Stomach (tissue), 9 donors: ENCODE measurements around the gene ACP2. TPM values are rescaled to one million over a fixed set of nuclear protein-coding genes. Genes with fewer than 3 reads are reported as not detected.
A peak's percentile ranks its signal among the peaks of the same experiment; 100 is the strongest.

Experiments
- DNase-seq, 2 donors: peaks; one replicate each; pipeline versions ENCODE4 v3.0.0 to v3.0.0-alpha.2; 2013 to 2019
- H3K27ac ChIP-seq, 5 donors: fragments of 200-600 bp in 4 of 5; sonication (generic) in 4 of 5; one replicate each; pipeline ENCODE4 v1.5.1; 2013 to 2019; ENCODE audit warnings: mild to moderate bottlenecking in 1 of 5, moderate library complexity in 1 of 5
- H3K27me3 ChIP-seq, 3 donors: fragments of 200-600 bp; sonication (generic); one replicate each; pipeline ENCODE4 v1.5.1; 2017 to 2019; ENCODE audit warnings: mixed run types in 1 of 3
- H3K36me3 ChIP-seq, 4 donors: fragments of 200-600 bp; sonication (generic); 1 replicate in 3 of 4; 2 replicates in 1 of 4; pipeline ENCODE4 v1.5.1; 2016 to 2019
- H3K4me1 ChIP-seq, 4 donors: fragments of 200-600 bp; sonication (generic); one replicate each; pipeline ENCODE4 v1.5.1; 2016 to 2019
- H3K4me3 ChIP-seq, 4 donors: fragments of 200-600 bp; sonication (generic) in 3 of 4; one replicate each; pipeline ENCODE4 v1.5.1; 2016 to 2019; ENCODE audit warnings: mild to moderate bottlenecking in 1 of 4
- H3K9me3 ChIP-seq, 4 donors: fragments of 200-600 bp; sonication (generic); one replicate each; pipeline ENCODE4 v1.5.1; 2016 to 2019
- CTCF ChIP-seq, 7 experiments: fragments of 450-650 bp in 4 of 7; fragments of 200-600 bp in 3 of 7; sonication (generic) in 3 of 7; IDR thresholded peaks; one replicate each; pipeline ENCODE4 v1.5.1; 2016 to 2019; ENCODE audit warnings: antibody characterized with exemption in 7 of 7, control low read depth in 2 of 7, mild to moderate bottlenecking in 1 of 7
- EP300 ChIP-seq: sonication (generic); formaldehyde crosslinking; IDR thresholded peaks from one replicate; pipeline ENCODE4 v1.6.1; 2017; ENCODE audit warnings: antibody characterized with exemption
- POLR2A ChIP-seq, 4 donors: fragments of 450-650 bp; IDR thresholded peaks; one replicate each; pipeline ENCODE4 v1.6.1; 2016; ENCODE audit warnings: antibody characterized with exemption in 4 of 4, control low read depth in 2 of 4, mild to moderate bottlenecking in 1 of 4, moderate library complexity in 1 of 4
- POLR2AphosphoS5 ChIP-seq, 3 donors: sonication (generic); formaldehyde crosslinking; IDR thresholded peaks; one replicate each; pipeline ENCODE4 v1.6.1; 2016; ENCODE audit warnings: antibody characterized with exemption in 3 of 3
- WGBS, 5 donors: extraction: QIAGEN DNeasy Blood & Tissue Kit in 3 of 5; methylation state at CpG; one replicate each; pipeline versions ENCODE4 v1.1.5 to v1.1.7; 2013 to 2018; 5-methylcytosine and 5-hydroxymethylcytosine counted together
- intact Hi-C: fragments of 100-400 bp; cut with DNase I; formaldehyde crosslinking; loops from one replicate; pipeline ENCODE4 v1.15.1; 2023; ENCODE audit warnings: low total_unique reads
- polyA plus RNA-seq, 3 donors: library from polyadenylated mRNA; stranded (reverse); fragments of 200-250 nt; gene quantifications; one replicate each; pipeline ENCODE4 v1.2.3, GENCODE V29; 2013
- total RNA-seq, 5 donors: library from RNA; depleted of rRNA; stranded (reverse); fragments of >200 nt; gene quantifications; one replicate each; pipeline versions ENCODE4 v1.1.0 to v1.2.3, GENCODE V29; 2014 to 2016
- donor health status: healthy with polysubstance abuse.
- donor health status: Bipolar disorder and iron deficiency.
- donor health status: healthy.

ACP2 gene
- total and polyA plus RNA-seq, 8 donors: 10.8 to 147 (median 28.0) TPM

- intact Hi-C loops: loop anchor here (10.0 kb wide), 1 partner anchor 84 kb away; the partner anchor contains the start of gene PACSIN3
- WGBS, 5 donors: 0 to 1% (median 1%) methylated on average over 21 to 52 of the region's 52 CpGs
- Histone ChIP-seq H3K27ac (peak overlapping the region; percentile 96 to 99 (median 97)), H3K27me3 (no peaks in the 10 kb centered on the region), H3K4me1 (peaks cover 46 to 64% (median 53%) of the 10 kb centered on the region in 4 donors), H3K9me3 (no peaks in the 10 kb centered on the region), H3K36me3 (peaks cover 0 to 8% (median 5%) of the 10 kb centered on the region in 4 donors), H3K4me3 (peak overlapping the region; percentile 79 to 97 (median 82))
- TF ChIP-seq POLR2A (IDR thresholded peaks at IDR 0.05): no peak
- peak; percentile 27 for TF ChIP-seq EP300
- TF ChIP-seq CTCF (IDR thresholded peaks at IDR 0.05): peak in 2 of 7 experiments; percentile 25 to 26
- peak in 2 of 3 donors; percentile 18 to 39 for TF ChIP-seq POLR2AphosphoS5 (IDR thresholded peaks at IDR 0.05)
- peak; percentile 91 to 96 for DNase-seq
Measured at GRCh38 chr11:47269002-47269828, 20.6 kb upstream of the ACP2 start.

- Histone ChIP-seq H3K27ac (peak overlapping the region; percentile 96 to 99 (median 97)), H3K4me1 (peaks cover 48 to 70% (median 57%) of the 10 kb centered on the region in 4 donors), H3K27me3 (no peaks in the 10 kb centered on the region), H3K36me3 (peaks cover 0 to 4% (median 0%) of the 10 kb centered on the region in 4 donors), H3K4me3 (peak overlapping the region; percentile 79 to 97 (median 82)), H3K9me3 (no peaks in the 10 kb centered on the region)
- WGBS, 5 donors: 43 to 52% (median 48%) methylated on average over 12 to 13 of the region's 13 CpGs
- TF ChIP-seq CTCF (IDR thresholded peaks at IDR 0.05) (peak in 1 of 7 experiments; percentile 21), POLR2A (IDR thresholded peaks at IDR 0.05) (no peak)
- DNase-seq: no peak
- intact Hi-C loops: loop anchor here (10.0 kb wide), 1 partner anchor 84 kb away; the partner anchor contains the start of gene PACSIN3
Measured at GRCh38 chr11:47268448-47269001, 19.9 kb upstream of the ACP2 start.

- intact Hi-C loops: loop anchor here (10.0 kb wide), 1 partner anchor 83 kb away; the partner anchor contains the start of gene PACSIN3
- WGBS, 5 donors: 63 to 81% (median 76%) methylated on average over 6 of the region's 6 CpGs
- TF ChIP-seq POLR2A (IDR thresholded peaks at IDR 0.05) (no peak), EP300 (no peak), CTCF (IDR thresholded peaks at IDR 0.05) (no peak), POLR2AphosphoS5 (IDR thresholded peaks at IDR 0.05) (no peak)
- no peak for DNase-seq
- H3K4me3 ChIP-seq: no peak overlapping the region
- peak overlapping the region in 4 of 5 donors; percentile 96 to 97 (median 96) for H3K27ac ChIP-seq
- H3K9me3 ChIP-seq: no peaks in the 10 kb centered on the region
- peaks cover 48 to 68% (median 57%) of the 10 kb centered on the region in 4 donors for H3K4me1 ChIP-seq
- H3K27me3 ChIP-seq: no peaks in the 10 kb centered on the region
- peaks cover 0 to 4% (median 2%) of the 10 kb centered on the region in 4 donors for H3K36me3 ChIP-seq
Measured at GRCh38 chr11:47267876-47268275, 19.3 kb upstream of the ACP2 start.

- 32 to 56% (median 45%) methylated on average over 4 of the region's 4 CpGs for WGBS, 5 donors
- Histone ChIP-seq H3K36me3 (peaks cover 0 to 25% (median 17%) of the 10 kb centered on the region in 4 donors), H3K4me1 (peaks cover 30 to 52% (median 40%) of the 10 kb centered on the region in 4 donors), H3K9me3 (no peaks in the 10 kb centered on the region), H3K4me3 (no peak overlapping the region), H3K27me3 (no peaks in the 10 kb centered on the region), H3K27ac (peak overlapping the region in 4 of 5 donors; percentile 28 to 72 (median 48))
- DNase-seq: peak in 1 of 2 donors; percentile 38
- TF ChIP-seq POLR2AphosphoS5 (IDR thresholded peaks at IDR 0.05) (no peak), CTCF (IDR thresholded peaks at IDR 0.05) (no peak), POLR2A (IDR thresholded peaks at IDR 0.05) (no peak), EP300 (no peak)
- intact Hi-C loops: loop anchor here (10.0 kb wide), 1 partner anchor 80 kb away; the partner anchor contains the start of gene PACSIN3
Measured at GRCh38 chr11:47264521-47264920, 15.9 kb upstream of the ACP2 start.
